Measurements from ENCODE around the gene NUCB2. TPM values are rescaled to one million over a fixed set of nuclear protein-coding genes. Genes with fewer than 3 reads are reported as not detected.

Gene NUCB2
- total RNA-seq, 1 donor from 2014 or later, result 54.2 TPM

Other genes starting within 250 kb of the NUCB2 start
- 1,283 TPM for gene RPS13, start 199.1 kb upstream of the NUCB2 start, total RNA-seq
- gene PIK3C2A, start 68.8 kb upstream of the NUCB2 start, total RNA-seq, result 60.8 TPM
- 1.0 TPM for gene NCR3LG1, start 75.1 kb downstream of the NUCB2 start, total RNA-seq
- 28.6 TPM for gene KCNJ11, start 111.9 kb downstream of the NUCB2 start, total RNA-seq
- 7.8 TPM for gene ABCC8, start 200.1 kb downstream of the NUCB2 start, total RNA-seq

Measured in tongue (tissue), 1 donor.